C4-2B (cell line): Measurements from ENCODE around the gene UNC93A.

Source experiments
- CTCF ChIP-seq: fragments of 450-650 bp; conservative IDR thresholded peaks from 2 replicates; pipeline ENCODE4 v1.5.1; 2017; ENCODE audit warnings: mild to moderate bottlenecking
- ZFX ChIP-seq: fragments of 450-650 bp; IDR thresholded peaks from 2 replicates; pipeline ENCODE4 v1.6.1; 2017

- TF ChIP-seq CTCF = no peak
- TF ChIP-seq ZFX = no peak
These were observed 58.6 kb downstream of the UNC93A start for GRCh38 chr6:167349631-167350274.
